ENCODE measurements around the gene FIGNL2.

DNA sequence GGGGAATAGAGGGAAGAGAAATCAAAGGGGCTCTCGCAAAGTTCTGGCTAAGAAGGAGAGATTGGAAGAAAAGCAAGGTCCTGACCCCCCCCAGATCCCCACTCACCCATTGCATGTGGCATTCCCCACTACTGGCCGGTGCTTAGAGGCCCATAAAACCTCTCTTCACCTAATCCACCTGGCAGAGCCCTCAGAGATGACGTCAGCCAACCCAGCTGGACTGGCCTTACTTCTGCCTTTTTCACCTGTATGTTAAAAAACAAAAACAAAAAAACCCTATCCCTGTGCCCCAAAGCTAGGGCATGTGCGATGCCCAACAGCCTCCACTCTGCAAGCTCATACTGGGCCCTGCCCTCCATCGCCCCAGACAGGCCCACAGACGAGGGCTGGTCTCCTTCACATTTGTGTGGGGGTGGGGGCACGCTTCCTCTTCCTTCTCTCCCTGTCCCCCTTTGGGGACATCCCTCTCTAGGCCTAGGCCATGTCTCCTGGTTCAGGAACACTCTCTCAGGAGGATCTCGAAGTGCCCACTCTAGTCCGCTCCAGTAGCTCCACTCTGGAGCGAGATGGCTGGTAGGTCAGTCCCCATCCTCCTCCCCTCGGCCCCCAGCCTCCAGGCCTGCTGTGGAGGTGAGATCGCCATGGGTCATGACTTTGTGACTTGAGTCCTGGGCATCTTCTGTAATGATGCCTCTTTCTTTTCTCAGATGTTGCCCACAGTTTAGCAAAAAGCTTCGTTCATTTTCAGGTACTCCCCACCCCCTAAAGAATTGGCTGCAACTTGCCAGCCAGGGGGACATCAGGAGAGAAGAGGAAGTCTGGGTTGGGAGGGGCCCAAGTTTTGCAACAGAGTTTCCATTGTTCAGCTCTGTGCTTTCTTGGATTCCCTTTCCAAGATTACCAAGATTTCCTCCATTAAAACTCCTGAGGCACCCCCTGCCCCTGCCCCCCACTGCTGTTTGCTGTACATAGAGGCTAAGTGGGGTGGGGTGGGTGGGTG is 37.0 kb downstream of the FIGNL2 start:
- TF ChIP-seq, protein P1, sequence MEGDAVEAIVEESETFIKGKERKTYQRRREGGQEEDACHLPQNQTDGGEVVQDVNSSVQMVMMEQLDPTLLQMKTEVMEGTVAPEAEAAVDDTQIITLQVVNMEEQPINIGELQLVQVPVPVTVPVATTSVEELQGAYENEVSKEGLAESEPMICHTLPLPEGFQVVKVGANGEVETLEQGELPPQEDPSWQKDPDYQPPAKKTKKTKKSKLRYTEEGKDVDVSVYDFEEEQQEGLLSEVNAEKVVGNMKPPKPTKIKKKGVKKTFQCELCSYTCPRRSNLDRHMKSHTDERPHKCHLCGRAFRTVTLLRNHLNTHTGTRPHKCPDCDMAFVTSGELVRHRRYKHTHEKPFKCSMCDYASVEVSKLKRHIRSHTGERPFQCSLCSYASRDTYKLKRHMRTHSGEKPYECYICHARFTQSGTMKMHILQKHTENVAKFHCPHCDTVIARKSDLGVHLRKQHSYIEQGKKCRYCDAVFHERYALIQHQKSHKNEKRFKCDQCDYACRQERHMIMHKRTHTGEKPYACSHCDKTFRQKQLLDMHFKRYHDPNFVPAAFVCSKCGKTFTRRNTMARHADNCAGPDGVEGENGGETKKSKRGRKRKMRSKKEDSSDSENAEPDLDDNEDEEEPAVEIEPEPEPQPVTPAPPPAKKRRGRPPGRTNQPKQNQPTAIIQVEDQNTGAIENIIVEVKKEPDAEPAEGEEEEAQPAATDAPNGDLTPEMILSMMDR (IDR thresholded peaks at IDR 0.05) = no peak
- TF ChIP-seq POLR2A (IDR thresholded peaks at IDR 0.05) = no peak
- TF ChIP-seq EP300 (IDR thresholded peaks at IDR 0.05) = no peak

Measured in tibial nerve (tissue), 4 donors.